H9 (cell line): Measurements from ENCODE around the gene INTS13. TPM values are rescaled to one million over a fixed set of nuclear protein-coding genes. Genes with fewer than 3 reads are reported as not detected.

Source experiments
- DNase-seq: peaks from one replicate; pipeline ENCODE4 v3.0.0-alpha.2; 2017
- H2AFZ ChIP-seq: one replicate; pipeline ENCODE4 v1.6.1; 2013; ENCODE audit warnings: mild to moderate bottlenecking, low read length, control low read depth, moderate library complexity
- H2AK5ac ChIP-seq: 2 replicates; pipeline ENCODE4 v1.6.1; 2013; ENCODE audit warnings: low read length, control low read depth, mixed read lengths; ENCODE audit not compliant: insufficient read length
- H2BK120ac ChIP-seq: one replicate; pipeline ENCODE4 v1.6.1; 2013; ENCODE audit warnings: low read depth, mild to moderate bottlenecking, low read length, control low read depth, inconsistent platforms; ENCODE audit not compliant: poor library complexity, severe bottlenecking
- H2BK12ac ChIP-seq: 2 replicates; pipeline ENCODE4 v1.6.1; 2013; ENCODE audit warnings: low read length, control low read depth, mixed read lengths, low read depth; ENCODE audit not compliant: insufficient read length
- H2BK15ac ChIP-seq: 2 replicates; pipeline ENCODE4 v1.6.1; 2013; ENCODE audit warnings: low read depth, low read length, control low read depth
- H2BK20ac ChIP-seq: one replicate; pipeline ENCODE4 v1.6.1; 2013; ENCODE audit warnings: low read depth, mild to moderate bottlenecking, low read length, control low read depth, inconsistent platforms; ENCODE audit not compliant: poor library complexity, severe bottlenecking
- H2BK5ac ChIP-seq: 2 replicates; pipeline ENCODE4 v1.6.1; 2013; ENCODE audit warnings: low read length, control low read depth, mixed read lengths; ENCODE audit not compliant: insufficient read length
- H3K14ac ChIP-seq: 2 replicates; pipeline ENCODE4 v1.6.1; 2013; ENCODE audit warnings: low read length, control low read depth; ENCODE audit not compliant: insufficient read depth
- H3K18ac ChIP-seq: 2 replicates; pipeline ENCODE4 v1.6.1; 2013; ENCODE audit warnings: low read depth, mild to moderate bottlenecking, mixed read lengths, low read length, control low read depth; ENCODE audit not compliant: insufficient read length
- H3K23ac ChIP-seq: 2 replicates; pipeline ENCODE4 v1.6.1; 2013; ENCODE audit warnings: low read length, control low read depth, mixed read lengths, low read depth; ENCODE audit not compliant: insufficient read length
- H3K23me2 ChIP-seq: 2 replicates; pipeline ENCODE4 v1.6.1; 2013; ENCODE audit warnings: low read depth, mild to moderate bottlenecking, mixed read lengths, low read length, control low read depth; ENCODE audit not compliant: insufficient read length, poor library complexity, severe bottlenecking
- H3K27ac ChIP-seq: 2 replicates; pipeline ENCODE4 v1.5.1; 2013; ENCODE audit warnings: low read length, control low read depth, mixed read lengths, low read depth; ENCODE audit not compliant: insufficient read length
- H3K27me3 ChIP-seq: 2 replicates; pipeline ENCODE4 v1.6.1; 2013; ENCODE audit warnings: low read length, control low read depth, inconsistent platforms; ENCODE audit not compliant: insufficient read depth
- H3K4ac ChIP-seq: 2 replicates; pipeline ENCODE4 v1.6.1; 2013; ENCODE audit warnings: low read depth, mild to moderate bottlenecking, control low read depth, inconsistent platforms, low read length, moderate library complexity
- H3K4me1 ChIP-seq: 2 replicates; pipeline ENCODE4 v1.6.1; 2013; ENCODE audit warnings: low read length, control low read depth, inconsistent platforms; ENCODE audit not compliant: insufficient read depth
- H3K4me2 ChIP-seq: 2 replicates; pipeline ENCODE4 v1.6.1; 2013; ENCODE audit warnings: low read length, control low read depth, mixed read lengths; ENCODE audit not compliant: insufficient read length, insufficient read depth
- H3K56ac ChIP-seq: 2 replicates; pipeline ENCODE4 v1.6.1; 2013; ENCODE audit warnings: low read depth, mild to moderate bottlenecking, mixed read lengths, low read length, control low read depth; ENCODE audit not compliant: insufficient read length
- H3K79me1 ChIP-seq: 2 replicates; pipeline ENCODE4 v1.6.1; 2013; ENCODE audit warnings: low read depth, mild to moderate bottlenecking, moderate library complexity, low read length, control low read depth, inconsistent platforms; ENCODE audit not compliant: insufficient read depth, poor library complexity, severe bottlenecking
- H3K79me2 ChIP-seq: 2 replicates; pipeline ENCODE4 v1.6.1; 2013; ENCODE audit warnings: low read length, control low read depth, inconsistent platforms; ENCODE audit not compliant: insufficient read depth
- H3K9ac ChIP-seq: 2 replicates; pipeline ENCODE4 v1.6.1; 2013; ENCODE audit warnings: low read length, control low read depth, mixed read lengths; ENCODE audit not compliant: insufficient read length; ENCODE audit errors: extremely low read depth
- H3K9me3 ChIP-seq: one replicate; pipeline ENCODE4 v1.6.1; 2013; ENCODE audit warnings: low read depth, low read length, inconsistent platforms; ENCODE audit not compliant: control insufficient read depth
- H3T11ph ChIP-seq: one replicate; pipeline ENCODE4 v1.6.1; 2013; ENCODE audit warnings: mild to moderate bottlenecking, low read length, control low read depth, inconsistent platforms
- H4K20me1 ChIP-seq: one replicate; pipeline ENCODE4 v1.6.1; 2013; ENCODE audit not compliant: control insufficient read depth, insufficient read length, insufficient read depth
- H4K5ac ChIP-seq: 2 replicates; pipeline ENCODE4 v1.6.1; 2013; ENCODE audit warnings: low read depth, mild to moderate bottlenecking, mixed read lengths, low read length, control low read depth; ENCODE audit not compliant: insufficient read length
- H4K8ac ChIP-seq: replicated peaks from 2 replicates; pipeline ENCODE4 v1.6.1; 2013; ENCODE audit warnings: low read length, control low read depth, mixed read lengths, low read depth; ENCODE audit not compliant: insufficient read length
- H4K91ac ChIP-seq: 2 replicates; pipeline ENCODE4 v1.6.1; 2013; ENCODE audit warnings: low read depth, mild to moderate bottlenecking, moderate library complexity, mixed read lengths, low read length, control low read depth; ENCODE audit not compliant: insufficient read length
- H3K27ac Mint-ChIP-seq, 3 experiments: 2 replicates in 2 of 3; 3 replicates in 1 of 3; pipeline ENCODE4 v1.8.0; 2020 to 2021; ENCODE audit warnings: mixed read lengths in 3 of 3, mild to moderate bottlenecking in 1 of 3, moderate library complexity in 1 of 3
- H3K27me3 Mint-ChIP-seq: 2 replicates; pipeline ENCODE4 v1.8.0; 2021; ENCODE audit warnings: low read depth, mild to moderate bottlenecking, moderate library complexity, mixed read lengths
- H3K36me3 Mint-ChIP-seq, 3 experiments: 2 replicates in 2 of 3; 3 replicates in 1 of 3; pipeline ENCODE4 v1.8.0; 2020 to 2021; ENCODE audit warnings: low read depth in 3 of 3, mixed read lengths in 3 of 3; ENCODE audit not compliant: insufficient read depth in 1 of 3
- H3K4me1 Mint-ChIP-seq, 2 experiments: 2 replicates each; pipeline ENCODE4 v1.8.0; 2020; ENCODE audit warnings: mixed read lengths in 2 of 2
- H3K4me3 Mint-ChIP-seq, 2 experiments: 2 replicates in 1 of 2; 3 replicates in 1 of 2; pipeline ENCODE4 v1.8.0; 2020 to 2021; ENCODE audit warnings: mild to moderate bottlenecking in 2 of 2, mixed read lengths in 2 of 2, moderate library complexity in 1 of 2
- H3K9me3 Mint-ChIP-seq, 2 experiments: 2 replicates in 1 of 2; 3 replicates in 1 of 2; pipeline ENCODE4 v1.8.0; 2020; ENCODE audit warnings: mild to moderate bottlenecking in 2 of 2, mixed read lengths in 2 of 2, moderate library complexity in 1 of 2
- CTCF ChIP-seq: fragments of 200-600 bp; sonication (generic); conservative IDR thresholded peaks from 3 replicates; pipeline ENCODE4 v1.8.0; 2021; ENCODE audit warnings: antibody characterized with exemption, mild to moderate bottlenecking
- WGBS: extraction: QIAGEN DNeasy Blood & Tissue Kit; methylation state at CpG from one replicate; pipeline ENCODE4 v1.1.7; 2013; ENCODE audit warnings: missing lambda C conversion rate, low lambda C conversion rate, mixed read lengths; ENCODE audit not compliant: insufficient read length; ENCODE audit errors: extremely low coverage; 5-methylcytosine and 5-hydroxymethylcytosine counted together
- total RNA-seq: library from RNA; stranded (reverse); gene quantifications from 2 replicates; pipeline ENCODE4 v1.2.1, GENCODE V29; 2021

Gene INTS13
- total RNA-seq, 1 experiment from 2014 or later = 39.1 TPM

DNA sequence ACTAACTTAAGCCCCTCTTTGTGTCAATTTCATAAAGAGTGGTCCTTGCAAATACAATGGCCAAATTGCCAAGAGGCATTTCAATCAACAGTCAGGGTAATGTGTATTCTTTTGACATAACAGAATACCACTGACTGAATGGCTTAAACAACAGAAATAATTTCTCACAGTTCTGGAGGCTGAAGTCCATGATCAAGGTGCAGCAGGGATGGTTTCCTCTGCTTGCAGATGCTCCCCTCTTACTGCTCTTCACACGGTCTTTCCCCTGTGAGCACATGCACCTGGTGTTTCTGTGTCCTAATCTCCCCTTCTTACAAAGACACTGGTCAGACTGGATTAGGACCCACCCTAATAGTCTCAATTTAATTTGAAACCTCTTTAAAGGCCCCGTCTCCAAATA lies 32.4 kb upstream of the INTS13 start:
- no peak for DNase-seq
- H2BK5ac ChIP-seq = no peak overlapping the region
- Mint-ChIP-seq H3K36me3 (peaks cover 2 to 38% (median 21%) of the 10 kb centered on the region in 3 experiments; a peak in 5 of 7 replicates), H3K9me3 (no peaks in the 10 kb centered on the region), H3K4me1 (no peaks in the 10 kb centered on the region), H3K27me3 (no peaks in the 10 kb centered on the region), H3K27ac (peak overlapping the region in 2 of 3 experiments; percentile 55 to 56; a peak in 1 of 7 replicates), H3K4me3 (no peak overlapping the region)
- no peak overlapping the region for H4K5ac ChIP-seq
- H3T11ph ChIP-seq = no peak overlapping the region
- H3K18ac ChIP-seq = no peak overlapping the region
- no peak overlapping the region for H2BK15ac ChIP-seq
- no peak overlapping the region for H4K8ac ChIP-seq
- H4K91ac ChIP-seq = no peak overlapping the region
- no peak overlapping the region for H3K9ac ChIP-seq
- no peak overlapping the region for H3K56ac ChIP-seq
- no peaks in the 10 kb centered on the region for H3K27me3 ChIP-seq
- H3K79me2 ChIP-seq = no peaks in the 10 kb centered on the region
- H3K79me1 ChIP-seq = no peaks in the 10 kb centered on the region
- H4K20me1 ChIP-seq = no peaks in the 10 kb centered on the region
- no peak overlapping the region for H3K14ac ChIP-seq
- no peak overlapping the region for H2BK20ac ChIP-seq
- H3K4me1 ChIP-seq = no peaks in the 10 kb centered on the region
- no peak overlapping the region for H2BK12ac ChIP-seq
- no peak for TF ChIP-seq CTCF
- no peak overlapping the region for H2AFZ ChIP-seq
- H3K4me2 ChIP-seq = no peak overlapping the region
- H3K4ac ChIP-seq = no peak overlapping the region
- no peaks in the 10 kb centered on the region for H3K23me2 ChIP-seq
- no peak overlapping the region for H2AK5ac ChIP-seq
- WGBS = no CpG with 5 or more reads among the region's 2 CpGs
- H3K9me3 ChIP-seq = no peaks in the 10 kb centered on the region
- no peak overlapping the region for H3K23ac ChIP-seq
- H2BK120ac ChIP-seq = no peak overlapping the region
- no peak overlapping the region for H3K27ac ChIP-seq
